Upper lobe of left lung (tissue), 6 donors: ENCODE data around the gene PPP1R13B. TPM values are rescaled to one million over a fixed set of nuclear protein-coding genes. Genes with fewer than 3 reads are reported as not detected.

Experiments used
- ATAC-seq, 2 donors: fragments of 200-7000 bp; cut with Tn5 transposase; one replicate each; pipeline ENCODE4 v1.9.1; 2022; ENCODE audit warnings: mild to moderate bottlenecking in 2 of 2, moderate library complexity in 2 of 2; ENCODE audit not compliant: low FRiP score in 2 of 2
- DNase-seq, 2 donors: peaks; one replicate each; pipeline ENCODE4 v3.0.0-alpha.2; 2019 to 2020
- H3K27ac ChIP-seq, 4 donors: fragments of 200-600 bp; sonication (generic); one replicate each; pipeline ENCODE4 v1.5.1; 2016 to 2019
- H3K27me3 ChIP-seq, 4 donors: fragments of 200-600 bp; sonication (generic); one replicate each; pipeline ENCODE4 v1.5.1; 2017 to 2019
- H3K36me3 ChIP-seq, 4 donors: fragments of 200-600 bp; sonication (generic); one replicate each; pipeline ENCODE4 v1.5.1; 2016 to 2019
- H3K4me1 ChIP-seq, 4 donors: fragments of 200-600 bp; sonication (generic); one replicate each; pipeline ENCODE4 v1.5.1; 2018 to 2019
- H3K4me3 ChIP-seq, 4 donors: fragments of 200-600 bp; sonication (generic); one replicate each; pipeline ENCODE4 v1.5.1; 2017 to 2019; ENCODE audit warnings: mild to moderate bottlenecking in 2 of 4, moderate library complexity in 1 of 4
- H3K9me3 ChIP-seq, 4 donors: fragments of 200-600 bp; sonication (generic); one replicate each; pipeline ENCODE4 v1.5.1; 2018 to 2019
- CTCF ChIP-seq, 6 experiments: fragments of 450-650 bp in 4 of 6; fragments of 200-600 bp in 2 of 6; sonication (generic) in 2 of 6; IDR thresholded peaks; one replicate each; pipeline ENCODE4 v1.5.1; 2016 to 2019; ENCODE audit warnings: antibody characterized with exemption in 6 of 6
- EP300 ChIP-seq, 4 donors: sonication (generic); formaldehyde crosslinking; IDR thresholded peaks; one replicate each; pipeline ENCODE4 v1.5.1; 2017; ENCODE audit warnings: antibody characterized with exemption in 4 of 4, control low read depth in 2 of 4
- POLR2A ChIP-seq, 4 donors: fragments of 450-650 bp; IDR thresholded peaks; one replicate each; pipeline ENCODE4 v1.5.1; 2016 to 2017; ENCODE audit warnings: antibody characterized with exemption in 4 of 4, mild to moderate bottlenecking in 2 of 4
- POLR2AphosphoS5 ChIP-seq, 2 donors: sonication (generic); formaldehyde crosslinking; IDR thresholded peaks; one replicate each; pipeline ENCODE4 v1.5.1; 2017; ENCODE audit warnings: antibody characterized with exemption in 2 of 2
- WGBS, 2 donors: methylation state at CpG; one replicate each; pipeline ENCODE4 v1.1.5; 2017 to 2018; 5-methylcytosine and 5-hydroxymethylcytosine counted together
- total RNA-seq, 6 donors: library from RNA; depleted of rRNA in 4 of 6; stranded (reverse); fragments of >200 nt in 4 of 6; gene quantifications; one replicate each; pipeline versions ENCODE4 v1.1.0 to v1.2.1, GENCODE V29; 2016 to 2021
- donor health status: DM: no; HTN: no; CAD: no; lungs with moderate emphysema.
- donor health status: DM: no; HTN: yes; CAD: no; lungs with severe emphysema.

Gene PPP1R13B
- total RNA-seq, 6 donors from 2014 or later = 37.0 to 117 (median 71.1) TPM

- DNase-seq (peak in 1 of 2 donors; percentile 87), ATAC-seq (peak in 1 of 2 donors; percentile 61)
- H3K4me3 ChIP-seq = no peak overlapping the region
- WGBS, 2 donors = 55 to 84% methylated on average over 10 to 15 of the region's 20 CpGs
- no peaks in the 10 kb centered on the region for H3K9me3 ChIP-seq
- H3K27me3 ChIP-seq = no peaks in the 10 kb centered on the region
- H3K27ac ChIP-seq = peak overlapping the region in 3 of 4 donors; percentile 50 to 56 (median 52)
- no peak for TF ChIP-seq POLR2A (IDR thresholded peaks at IDR 0.05)
- no peak for TF ChIP-seq EP300 (IDR thresholded peaks at IDR 0.05)
- H3K4me1 ChIP-seq = peaks cover 16 to 46% (median 21%) of the 10 kb centered on the region in 4 donors
- H3K36me3 ChIP-seq = peaks cover 4 to 19% (median 12%) of the 10 kb centered on the region in 4 donors
Measured at GRCh38 chr14:103724116-103724515, 123.3 kb downstream of the PPP1R13B start.

- WGBS, 2 donors = 81 to 94% methylated on average over 6 to 7 of the region's 7 CpGs
- no peaks in the 10 kb centered on the region for H3K27me3 ChIP-seq
- no peaks in the 10 kb centered on the region for H3K9me3 ChIP-seq
- TF ChIP-seq CTCF (IDR thresholded peaks at IDR 0.05) (no peak), EP300 (IDR thresholded peaks at IDR 0.05) (no peak), POLR2AphosphoS5 (IDR thresholded peaks at IDR 0.05) (no peak), POLR2A (IDR thresholded peaks at IDR 0.05) (no peak)
- no peak overlapping the region for H3K4me3 ChIP-seq
- H3K27ac ChIP-seq = peak overlapping the region in 3 of 4 donors; percentile 50 to 56 (median 52)
- peaks cover 16 to 48% (median 21%) of the 10 kb centered on the region in 4 donors for H3K4me1 ChIP-seq
- DNase-seq (no peak), ATAC-seq (no peak)
- H3K36me3 ChIP-seq = peaks cover 0 to 16% (median 9%) of the 10 kb centered on the region in 4 donors
Measured at GRCh38 chr14:103723748-103724081, 123.7 kb downstream of the PPP1R13B start.

GRCh38 chr14:103721334-103722120 lies 125.8 kb downstream of the PPP1R13B start:
- ATAC-seq (no peak), DNase-seq (peak in 1 of 2 donors; percentile 63)
- TF ChIP-seq EP300 (IDR thresholded peaks at IDR 0.05) (no peak), POLR2A (IDR thresholded peaks at IDR 0.05) (no peak), POLR2AphosphoS5 (IDR thresholded peaks at IDR 0.05) (no peak), CTCF (IDR thresholded peaks at IDR 0.05) (no peak)
- H3K27ac ChIP-seq = peak overlapping the region in 1 of 4 donors; percentile 31
- 86 to 87% methylated on average over 22 to 24 of the region's 26 CpGs for WGBS, 2 donors
- H3K36me3 ChIP-seq = peaks cover 0 to 7% (median 2%) of the 10 kb centered on the region in 4 donors
- no peak overlapping the region for H3K4me3 ChIP-seq
- H3K27me3 ChIP-seq = no peaks in the 10 kb centered on the region
- H3K4me1 ChIP-seq = peaks cover 25 to 61% (median 31%) of the 10 kb centered on the region in 4 donors
- no peaks in the 10 kb centered on the region for H3K9me3 ChIP-seq

- H3K27ac ChIP-seq = no peak overlapping the region
- DNase-seq (no peak), ATAC-seq (no peak)
- TF ChIP-seq CTCF (IDR thresholded peaks at IDR 0.05) (no peak), POLR2AphosphoS5 (IDR thresholded peaks at IDR 0.05) (no peak)
- peaks cover 28 to 71% (median 34%) of the 10 kb centered on the region in 4 donors for H3K4me1 ChIP-seq
- H3K4me3 ChIP-seq = no peak overlapping the region
- H3K27me3 ChIP-seq = no peaks in the 10 kb centered on the region
- no peaks in the 10 kb centered on the region for H3K9me3 ChIP-seq
- WGBS, 2 donors = 87 to 93% methylated on average over 7 to 8 of the region's 8 CpGs
- no peaks in the 10 kb centered on the region for H3K36me3 ChIP-seq
Measured at GRCh38 chr14:103719751-103720150, 127.6 kb downstream of the PPP1R13B start.

- 56 to 74% methylated on average over 16 of the region's 16 CpGs for WGBS, 2 donors
- H3K9me3 ChIP-seq = no peaks in the 10 kb centered on the region
- no peak for ATAC-seq
- no peaks in the 10 kb centered on the region for H3K27me3 ChIP-seq
- no peak overlapping the region for H3K4me3 ChIP-seq
- peak in 1 of 2 donors; percentile 87 for DNase-seq
- peaks cover 25 to 67% (median 33%) of the 10 kb centered on the region in 4 donors for H3K4me1 ChIP-seq
- H3K36me3 ChIP-seq = no peaks in the 10 kb centered on the region
- TF ChIP-seq CTCF (IDR thresholded peaks at IDR 0.05) (no peak), EP300 (IDR thresholded peaks at IDR 0.05) (no peak), POLR2A (IDR thresholded peaks at IDR 0.05) (no peak), POLR2AphosphoS5 (IDR thresholded peaks at IDR 0.05) (no peak)
- H3K27ac ChIP-seq = no peak overlapping the region
Measured at GRCh38 chr14:103718572-103718971, 128.8 kb downstream of the PPP1R13B start.
